OCI-LY7 (cell line): ENCODE data around the gene CDK17. TPM values are rescaled to one million over a fixed set of nuclear protein-coding genes. Genes with fewer than 3 reads are reported as not detected.

Source experiments
- BruUV-seq: library from RNA; stranded (reverse); fragments of 400-500 nt; replicated peaks from 2 replicates; lab custom pipeline; 2021; lab: Mats Ljungman, UMichigan
- CTCF ChIA-PET: fragments of 300-600 bp; sonication (Branson Sonifier 250); formaldehyde crosslinking; loops from one replicate; lab custom pipeline; 2022; ENCODE audit warnings: antibody characterized with exemption; ENCODE audit not compliant: unreplicated experiment; lab: Charles Lee
- POLR2A ChIA-PET: fragments of 300-600 bp; sonication (Branson Sonifier 250); formaldehyde crosslinking; loops from one replicate; lab custom pipeline; 2022; ENCODE audit warnings: antibody characterized with exemption; lab: Charles Lee
- DNase-seq: peaks from one replicate; pipeline ENCODE4 v3.0.0-alpha.2; 2015; ENCODE audit warnings: low spot score
- H2AFZ ChIP-seq: fragments of 200-600 bp; sonication (generic), shearing (Covaris generic); 2 replicates; pipeline ENCODE4 v1.6.1; 2014; ENCODE audit warnings: mild to moderate bottlenecking, antibody characterized with exemption, low read length, moderate library complexity
- H3K27ac ChIP-seq: fragments of 200-600 bp; sonication (generic); 2 replicates; pipeline ENCODE4 v1.5.1; 2014; ENCODE audit warnings: mixed run types, low read depth, mild to moderate bottlenecking, moderate library complexity, low read length, inconsistent platforms; ENCODE audit not compliant: poor library complexity, severe bottlenecking
- H3K36me3 ChIP-seq: fragments of 200-600 bp; sonication (generic); 2 replicates; pipeline ENCODE4 v1.6.1; 2014; ENCODE audit warnings: mild to moderate bottlenecking, antibody characterized with exemption, low read length, moderate library complexity, mixed read lengths; ENCODE audit not compliant: insufficient read depth
- H3K4me1 ChIP-seq: fragments of 200-600 bp; sonication (generic); 2 replicates; pipeline ENCODE4 v1.5.1; 2014; ENCODE audit warnings: mild to moderate bottlenecking, low read length; ENCODE audit not compliant: insufficient read depth, poor library complexity, severe bottlenecking
- H3K4me2 ChIP-seq: fragments of 200-600 bp; sonication (generic); 2 replicates; pipeline ENCODE4 v1.6.1; 2014; ENCODE audit warnings: mild to moderate bottlenecking, low read length
- H3K4me3 ChIP-seq: fragments of 200-600 bp; sonication (generic); 2 replicates; pipeline ENCODE4 v1.5.1; 2014; ENCODE audit warnings: mild to moderate bottlenecking, low read depth, low read length; ENCODE audit not compliant: poor library complexity, severe bottlenecking
- H3K79me2 ChIP-seq: fragments of 200-600 bp; sonication (generic); 2 replicates; pipeline ENCODE4 v1.6.1; 2016; ENCODE audit warnings: low read depth, mild to moderate bottlenecking, low read length, moderate library complexity, mixed read lengths; ENCODE audit not compliant: insufficient read depth
- H3K9me2 ChIP-seq: fragments of 200-600 bp; sonication (generic); 2 replicates; pipeline ENCODE4 v1.6.1; 2016; ENCODE audit warnings: mild to moderate bottlenecking, low read length, mixed read lengths; ENCODE audit not compliant: insufficient read depth
- H3K9me3 ChIP-seq: fragments of 200-600 bp; sonication (generic); 2 replicates; pipeline ENCODE4 v1.6.1; 2014; ENCODE audit warnings: mild to moderate bottlenecking, mixed run types, low read length, mixed read lengths
- H4K20me1 ChIP-seq: fragments of 200-600 bp; sonication (generic); 2 replicates; pipeline ENCODE4 v1.6.1; 2014; ENCODE audit warnings: mild to moderate bottlenecking, antibody characterized with exemption, low read length, moderate library complexity, mixed read lengths; ENCODE audit not compliant: insufficient read depth
- EZH2phosphoT487 ChIP-seq: fragments of 200-600 bp; sonication (generic); IDR thresholded peaks from 2 replicates; pipeline ENCODE4 v1.6.1; 2018; ENCODE audit warnings: low read depth, borderline replicate concordance, mild to moderate bottlenecking, mixed run types, antibody characterized with exemption, low read length, moderate library complexity, mixed read lengths
- intact Hi-C: fragments of 100-400 bp; cut with micrococcal nuclease; formaldehyde crosslinking; loops from one replicate; pipeline ENCODE4 v1.10.0; 2022; ENCODE audit not compliant: unreplicated experiment
- total RNA-seq, 2 experiments: library from RNA; depleted of rRNA in 1 of 2; stranded (reverse); fragments of >200 nt in 1 of 2; shearing (Covaris generic) in 1 of 2; gene quantifications; 2 replicates each; pipeline ENCODE4 v1.2.3, GENCODE V29; 2014 to 2022
- TF ChIP-seq, protein P1 (sequence below): fragments of 200-600 bp; sonication (generic); conservative IDR thresholded peaks from 2 replicates; pipeline ENCODE4 v1.5.1; 2014; ENCODE audit warnings: mild to moderate bottlenecking, antibody characterized with exemption, low read length, moderate library complexity, mixed read lengths

Gene CDK17
- total RNA-seq, 2 experiments from 2014 or later = 34.5 to 43.4 TPM

GRCh38 chr12:96242597-96242996, 157.6 kb downstream of the CDK17 start:
- Histone ChIP-seq H3K4me1 (no peaks in the 10 kb centered on the region), H3K9me2 (no peaks in the 10 kb centered on the region), H3K4me3 (no peak overlapping the region), H3K79me2 (no peaks in the 10 kb centered on the region), H3K27ac (no peak overlapping the region), H2AFZ (no peak overlapping the region), H3K9me3 (no peaks in the 10 kb centered on the region), H4K20me1 (no peaks in the 10 kb centered on the region), H3K4me2 (no peak overlapping the region), H3K36me3 (no peaks in the 10 kb centered on the region)
- no TSS peak for BruUV-seq
- intact Hi-C loops = no loop called here
- POLR2A ChIA-PET = interaction anchor here (0.6 kb wide), 1 partner anchor 44 kb away, joined by 3 read pairs; no protein-coding TSS in a partner anchor
- CTCF ChIA-PET = no interaction called here
- no peak for TF ChIP-seq EZH2phosphoT487
- TF ChIP-seq, protein P1, sequence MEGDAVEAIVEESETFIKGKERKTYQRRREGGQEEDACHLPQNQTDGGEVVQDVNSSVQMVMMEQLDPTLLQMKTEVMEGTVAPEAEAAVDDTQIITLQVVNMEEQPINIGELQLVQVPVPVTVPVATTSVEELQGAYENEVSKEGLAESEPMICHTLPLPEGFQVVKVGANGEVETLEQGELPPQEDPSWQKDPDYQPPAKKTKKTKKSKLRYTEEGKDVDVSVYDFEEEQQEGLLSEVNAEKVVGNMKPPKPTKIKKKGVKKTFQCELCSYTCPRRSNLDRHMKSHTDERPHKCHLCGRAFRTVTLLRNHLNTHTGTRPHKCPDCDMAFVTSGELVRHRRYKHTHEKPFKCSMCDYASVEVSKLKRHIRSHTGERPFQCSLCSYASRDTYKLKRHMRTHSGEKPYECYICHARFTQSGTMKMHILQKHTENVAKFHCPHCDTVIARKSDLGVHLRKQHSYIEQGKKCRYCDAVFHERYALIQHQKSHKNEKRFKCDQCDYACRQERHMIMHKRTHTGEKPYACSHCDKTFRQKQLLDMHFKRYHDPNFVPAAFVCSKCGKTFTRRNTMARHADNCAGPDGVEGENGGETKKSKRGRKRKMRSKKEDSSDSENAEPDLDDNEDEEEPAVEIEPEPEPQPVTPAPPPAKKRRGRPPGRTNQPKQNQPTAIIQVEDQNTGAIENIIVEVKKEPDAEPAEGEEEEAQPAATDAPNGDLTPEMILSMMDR = no peak
- no peak for DNase-seq

- no peaks in the 10 kb centered on the region for H3K9me3 ChIP-seq
- TF ChIP-seq EZH2phosphoT487 = no peak
- TF ChIP-seq, protein P1 = no peak
- no peak overlapping the region for H3K27ac ChIP-seq
- no peaks in the 10 kb centered on the region for H3K9me2 ChIP-seq
- no peak overlapping the region for H2AFZ ChIP-seq
- POLR2A ChIA-PET = interaction anchor here (0.5 to 0.6 kb wide), 2 partner anchors 43 to 218 kb away, joined by 3 to 5 read pairs; no protein-coding TSS in a partner anchor
- no peaks in the 10 kb centered on the region for H4K20me1 ChIP-seq
- no peak overlapping the region for H3K4me2 ChIP-seq
- no peaks in the 10 kb centered on the region for H3K36me3 ChIP-seq
- BruUV-seq = no TSS peak
- no peaks in the 10 kb centered on the region for H3K4me1 ChIP-seq
- H3K4me3 ChIP-seq = no peak overlapping the region
- no peaks in the 10 kb centered on the region for H3K79me2 ChIP-seq
- CTCF ChIA-PET = no interaction called here
- intact Hi-C loops = no loop called here
- DNase-seq = no peak
Measured at GRCh38 chr12:96241846-96242256, 158.4 kb downstream of the CDK17 start.

DNA sequence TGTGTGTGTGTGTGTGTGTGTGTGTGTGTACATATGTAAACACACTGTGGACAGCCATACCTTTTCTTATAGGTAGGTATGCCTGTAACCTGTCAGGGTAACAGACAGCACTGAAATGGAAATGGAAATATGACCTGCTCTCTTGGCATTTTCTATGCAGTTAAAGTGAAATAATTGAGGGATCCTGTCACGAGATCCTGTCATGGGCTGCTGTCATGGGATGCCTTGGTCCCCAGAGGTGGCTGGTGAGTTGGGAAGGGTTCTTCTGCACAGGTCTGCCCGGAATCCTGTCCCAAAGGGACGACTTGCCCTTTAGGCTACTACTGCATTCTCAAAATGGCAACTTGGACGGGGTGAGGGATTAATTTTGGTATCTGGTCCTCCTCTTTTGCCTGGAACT, 158.8 kb downstream of the CDK17 start:
- no peak overlapping the region for H3K27ac ChIP-seq
- no peak overlapping the region for H3K4me3 ChIP-seq

More for the DNA sequence above, 158.8 kb downstream of the CDK17 start:
- Histone ChIP-seq H3K9me3 (no peaks in the 10 kb centered on the region), H4K20me1 (no peaks in the 10 kb centered on the region), H3K4me2 (no peak overlapping the region), H2AFZ (no peak overlapping the region), H3K36me3 (no peaks in the 10 kb centered on the region), H3K4me1 (no peaks in the 10 kb centered on the region), H3K79me2 (no peaks in the 10 kb centered on the region), H3K9me2 (no peaks in the 10 kb centered on the region)
- intact Hi-C loops = no loop called here
- BruUV-seq = no TSS peak
- CTCF ChIA-PET = no interaction called here
- no peak for TF ChIP-seq EZH2phosphoT487
- TF ChIP-seq, protein P1 = no peak
- POLR2A ChIA-PET = no interaction called here
- no peak for DNase-seq
